Ovary (tissue), 9 donors: ENCODE data around the gene KLHL24. TPM values are rescaled to one million over a fixed set of nuclear protein-coding genes. Genes with fewer than 3 reads are reported as not detected.

Source experiments
- DNase-seq, 5 donors: peaks; one replicate each; pipeline ENCODE4 v3.0.0-alpha.2; 2019 to 2020
- H3K27ac ChIP-seq, 2 donors: fragments of 200-600 bp; one replicate each; pipeline versions ENCODE4 v1.5.1 to v1.8.0; 2019 to 2022
- H3K27me3 ChIP-seq: fragments of 200-600 bp; one replicate; pipeline ENCODE4 v1.8.0; 2022
- H3K36me3 ChIP-seq: fragments of 200-600 bp; sonication (generic); one replicate; pipeline ENCODE4 v1.5.1; 2019
- H3K4me1 ChIP-seq: one replicate; pipeline ENCODE4 v1.8.1; 2013; ENCODE audit warnings: mild to moderate bottlenecking, moderate library complexity; ENCODE audit not compliant: insufficient read depth
- H3K4me3 ChIP-seq: fragments of 200-600 bp; sonication (generic); one replicate; pipeline ENCODE4 v1.5.1; 2017
- H3K9me3 ChIP-seq, 2 donors: fragments of 200-600 bp in 1 of 2; sonication (generic) in 1 of 2; one replicate each; pipeline versions ENCODE4 v1.5.1 to v1.8.1; 2013 to 2019; ENCODE audit warnings: mild to moderate bottlenecking in 1 of 2, moderate library complexity in 1 of 2
- CTCF ChIP-seq, 3 donors: fragments of 450-650 bp in 2 of 3; fragments of 200-600 bp in 1 of 3; IDR thresholded peaks; one replicate each; pipeline versions ENCODE4 v1.5.1 to v1.8.0; 2016 to 2022; ENCODE audit warnings: antibody characterized with exemption in 3 of 3, mild to moderate bottlenecking in 1 of 3
- EP300 ChIP-seq: sonication (generic); formaldehyde crosslinking; IDR thresholded peaks from one replicate; pipeline ENCODE4 v1.6.1; 2017; ENCODE audit warnings: antibody characterized with exemption
- POLR2A ChIP-seq: fragments of 450-650 bp; IDR thresholded peaks from one replicate; pipeline ENCODE4 v1.6.1; 2017; ENCODE audit warnings: antibody characterized with exemption, mild to moderate bottlenecking, moderate library complexity
- WGBS, 3 donors: extraction: QIAGEN DNeasy Blood & Tissue Kit in 1 of 3; methylation state at CpG; one replicate each; pipeline versions ENCODE4 v1.1.5 to v1.1.7; 2013 to 2017; 5-methylcytosine and 5-hydroxymethylcytosine counted together
- intact Hi-C, 4 donors: fragments of 100-400 bp; cut with DNase I; formaldehyde crosslinking; loops; one replicate each; pipeline versions ENCODE4 v1.11.0 to v1.15.1; 2022 to 2023
- polyA plus RNA-seq, 2 donors: library from polyadenylated mRNA; stranded (reverse); fragments of 200-250 nt in 1 of 2; fragments of 350-450 nt in 1 of 2; fragmentation: Illumina TruSeq in 1 of 2; extraction: RNeasy Lipid Tissue Mini Kit (QIAGEN cat#74804) in 1 of 2; gene quantifications; one replicate each; pipeline ENCODE4 v1.2.3, GENCODE V29; 2013 to 2014
- total RNA-seq, 7 donors: library from RNA; depleted of rRNA in 2 of 7; stranded (reverse); fragments of >200 nt in 2 of 7; fragmentation: NEBNext Ultra II Directional in 3 of 7; extraction: Animal tissue kit (Norgen Biotek cat#: 25700) in 3 of 7; gene quantifications; one replicate each; pipeline versions ENCODE4 v1.1.0 to v1.2.4, GENCODE V29; 2016 to 2023
- donor health status: DM: no; HTN: no; CAD: no; lungs with moderate emphysema.
- donor health status: DM: no; HTN: no; CAD: no.
- donor health status: Bipolar disorder and iron deficiency.
- donor health status: DM: yes; HTN: yes; CAD: no.
- donor health status: DM: no; HTN: no; CAD: no.
- donor health status: DM: yes; HTN: yes; CAD: no.

The KLHL24 gene
- total and polyA plus RNA-seq, 9 donors: 17.7 to 135 (median 70.7) TPM

GRCh38 chr3:183613366-183614285 is 21.8 kb upstream of the KLHL24 start:
- H3K36me3 ChIP-seq: no peaks in the 10 kb centered on the region
- H3K4me3 ChIP-seq: no peak overlapping the region
- no peak for TF ChIP-seq CTCF (IDR thresholded peaks at IDR 0.05)
- no peak for TF ChIP-seq POLR2A
- TF ChIP-seq EP300: no peak
- intact Hi-C loops: no loop called here
- 45 to 62% (median 46%) methylated on average over 7 of the region's 7 CpGs for WGBS, 3 donors
- no peaks in the 10 kb centered on the region for H3K4me1 ChIP-seq
- H3K9me3 ChIP-seq: no peaks in the 10 kb centered on the region
- H3K27me3 ChIP-seq: no peaks in the 10 kb centered on the region
- DNase-seq: no peak
- H3K27ac ChIP-seq: no peak overlapping the region

GRCh38 chr3:183618542-183618941 is 16.9 kb upstream of the KLHL24 start:
- Histone ChIP-seq H3K27ac (no peak overlapping the region), H3K4me1 (no peaks in the 10 kb centered on the region), H3K4me3 (no peak overlapping the region), H3K9me3 (no peaks in the 10 kb centered on the region), H3K36me3 (no peaks in the 10 kb centered on the region), H3K27me3 (no peaks in the 10 kb centered on the region)
- intact Hi-C loops: no loop called here
- WGBS, 3 donors: 89 to 95% (median 90%) methylated on average over 2 of the region's 2 CpGs
- TF ChIP-seq EP300 (no peak), POLR2A (no peak), CTCF (IDR thresholded peaks at IDR 0.05) (no peak)
- DNase-seq: no peak

- no peaks in the 10 kb centered on the region for H3K36me3 ChIP-seq
- TF ChIP-seq EP300 (no peak), CTCF (IDR thresholded peaks at IDR 0.05) (no peak), POLR2A (no peak)
- no peak for DNase-seq
- WGBS, 3 donors: 88 to 89% (median 88%) methylated on average over 4 of the region's 4 CpGs
- intact Hi-C loops: no loop called here
- no peak overlapping the region for H3K27ac ChIP-seq
- no peak overlapping the region for H3K4me3 ChIP-seq
- H3K4me1 ChIP-seq: no peaks in the 10 kb centered on the region
- H3K27me3 ChIP-seq: no peaks in the 10 kb centered on the region
- no peaks in the 10 kb centered on the region for H3K9me3 ChIP-seq
These were observed 16.4 kb upstream of the KLHL24 start for GRCh38 chr3:183619010-183619409.

GRCh38 chr3:183619624-183620251 is 15.7 kb upstream of the KLHL24 start:
- intact Hi-C loops: no loop called here
- no peak overlapping the region for H3K27ac ChIP-seq
- H3K4me3 ChIP-seq: no peak overlapping the region
- no peaks in the 10 kb centered on the region for H3K9me3 ChIP-seq
- DNase-seq: no peak
- H3K4me1 ChIP-seq: no peaks in the 10 kb centered on the region
- TF ChIP-seq CTCF (IDR thresholded peaks at IDR 0.05) (no peak), POLR2A (no peak), EP300 (no peak)
- H3K27me3 ChIP-seq: no peaks in the 10 kb centered on the region
- H3K36me3 ChIP-seq: no peaks in the 10 kb centered on the region
